ENCODE measurements around the gene TPSG1. TPM values are rescaled to one million over a fixed set of nuclear protein-coding genes. Genes with fewer than 3 reads are reported as not detected.

The TPSG1 gene
- total and polyA plus RNA-seq, 2 experiments from 2014 or later, result 0.81 TPM; not detected in 1

GRCh38 chr16:1197237-1197866, 27.7 kb downstream of the TPSG1 start (continued):
- TF ChIP-seq, protein P1, sequence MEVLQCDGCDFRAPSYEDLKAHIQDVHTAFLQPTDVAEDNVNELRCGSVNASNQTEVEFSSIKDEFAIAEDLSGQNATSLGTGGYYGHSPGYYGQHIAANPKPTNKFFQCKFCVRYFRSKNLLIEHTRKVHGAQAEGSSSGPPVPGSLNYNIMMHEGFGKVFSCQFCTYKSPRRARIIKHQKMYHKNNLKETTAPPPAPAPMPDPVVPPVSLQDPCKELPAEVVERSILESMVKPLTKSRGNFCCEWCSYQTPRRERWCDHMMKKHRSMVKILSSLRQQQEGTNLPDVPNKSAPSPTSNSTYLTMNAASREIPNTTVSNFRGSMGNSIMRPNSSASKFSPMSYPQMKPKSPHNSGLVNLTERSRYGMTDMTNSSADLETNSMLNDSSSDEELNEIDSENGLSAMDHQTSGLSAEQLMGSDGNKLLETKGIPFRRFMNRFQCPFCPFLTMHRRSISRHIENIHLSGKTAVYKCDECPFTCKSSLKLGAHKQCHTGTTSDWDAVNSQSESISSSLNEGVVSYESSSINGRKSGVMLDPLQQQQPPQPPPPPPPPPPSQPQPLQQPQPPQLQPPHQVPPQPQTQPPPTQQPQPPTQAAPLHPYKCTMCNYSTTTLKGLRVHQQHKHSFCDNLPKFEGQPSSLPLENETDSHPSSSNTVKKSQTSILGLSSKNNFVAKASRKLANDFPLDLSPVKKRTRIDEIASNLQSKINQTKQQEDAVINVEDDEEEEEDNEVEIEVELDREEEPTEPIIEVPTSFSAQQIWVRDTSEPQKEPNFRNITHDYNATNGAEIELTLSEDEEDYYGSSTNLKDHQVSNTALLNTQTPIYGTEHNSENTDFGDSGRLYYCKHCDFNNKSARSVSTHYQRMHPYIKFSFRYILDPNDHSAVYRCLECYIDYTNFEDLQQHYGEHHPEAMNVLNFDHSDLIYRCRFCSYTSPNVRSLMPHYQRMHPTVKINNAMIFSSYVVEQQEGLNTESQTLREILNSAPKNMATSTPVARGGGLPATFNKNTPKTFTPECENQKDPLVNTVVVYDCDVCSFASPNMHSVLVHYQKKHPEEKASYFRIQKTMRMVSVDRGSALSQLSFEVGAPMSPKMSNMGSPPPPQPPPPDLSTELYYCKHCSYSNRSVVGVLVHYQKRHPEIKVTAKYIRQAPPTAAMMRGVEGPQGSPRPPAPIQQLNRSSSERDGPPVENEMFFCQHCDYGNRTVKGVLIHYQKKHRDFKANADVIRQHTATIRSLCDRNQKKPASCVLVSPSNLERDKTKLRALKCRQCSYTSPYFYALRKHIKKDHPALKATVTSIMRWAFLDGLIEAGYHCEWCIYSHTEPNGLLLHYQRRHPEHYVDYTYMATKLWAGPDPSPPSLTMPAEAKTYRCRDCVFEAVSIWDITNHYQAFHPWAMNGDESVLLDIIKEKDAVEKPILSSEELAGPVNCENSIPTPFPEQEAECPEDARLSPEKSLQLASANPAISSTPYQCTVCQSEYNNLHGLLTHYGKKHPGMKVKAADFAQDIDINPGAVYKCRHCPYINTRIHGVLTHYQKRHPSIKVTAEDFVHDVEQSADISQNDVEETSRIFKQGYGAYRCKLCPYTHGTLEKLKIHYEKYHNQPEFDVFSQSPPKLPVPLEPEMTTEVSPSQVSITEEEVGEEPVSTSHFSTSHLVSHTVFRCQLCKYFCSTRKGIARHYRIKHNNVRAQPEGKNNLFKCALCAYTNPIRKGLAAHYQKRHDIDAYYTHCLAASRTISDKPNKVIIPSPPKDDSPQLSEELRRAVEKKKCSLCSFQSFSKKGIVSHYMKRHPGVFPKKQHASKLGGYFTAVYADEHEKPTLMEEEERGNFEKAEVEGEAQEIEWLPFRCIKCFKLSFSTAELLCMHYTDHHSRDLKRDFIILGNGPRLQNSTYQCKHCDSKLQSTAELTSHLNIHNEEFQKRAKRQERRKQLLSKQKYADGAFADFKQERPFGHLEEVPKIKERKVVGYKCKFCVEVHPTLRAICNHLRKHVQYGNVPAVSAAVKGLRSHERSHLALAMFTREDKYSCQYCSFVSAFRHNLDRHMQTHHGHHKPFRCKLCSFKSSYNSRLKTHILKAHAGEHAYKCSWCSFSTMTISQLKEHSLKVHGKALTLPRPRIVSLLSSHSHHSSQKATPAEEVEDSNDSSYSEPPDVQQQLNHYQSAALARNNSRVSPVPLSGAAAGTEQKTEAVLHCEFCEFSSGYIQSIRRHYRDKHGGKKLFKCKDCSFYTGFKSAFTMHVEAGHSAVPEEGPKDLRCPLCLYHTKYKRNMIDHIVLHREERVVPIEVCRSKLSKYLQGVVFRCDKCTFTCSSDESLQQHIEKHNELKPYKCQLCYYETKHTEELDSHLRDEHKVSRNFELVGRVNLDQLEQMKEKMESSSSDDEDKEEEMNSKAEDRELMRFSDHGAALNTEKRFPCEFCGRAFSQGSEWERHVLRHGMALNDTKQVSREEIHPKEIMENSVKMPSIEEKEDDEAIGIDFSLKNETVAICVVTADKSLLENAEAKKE (CRISPR knock-in tag; IDR thresholded peaks at IDR 0.05), result no peak
- TF ChIP-seq NANOG (IDR thresholded peaks at IDR 0.05; ENCODE audit: borderline replicate concordance) (no peak), STAT1 (IDR thresholded peaks at IDR 0.05; ENCODE audit: unreplicated experiment) (no peak), ZNF114 (CRISPR knock-in tag; IDR thresholded peaks at IDR 0.05) (no peak)

- H3K9me3 Mint-ChIP-seq, result 0 out of 3 replicates have a peak, but pooled peaks cover 3% of the 10 kb centered on the region
- Histone ChIP-seq H3K4me3 (no peak overlapping the region), H4K20me1 (replicated peaks; ENCODE audit: insufficient read depth) (no peaks in the 10 kb centered on the region; the same call in 1 of the 2 replicates), H3K27me3 (ENCODE audit: insufficient read depth) (no peaks in the 10 kb centered on the region), H2AFZ (no peak overlapping the region), H3K79me2 (replicated peaks; ENCODE audit: insufficient read depth) (no peaks in the 10 kb centered on the region), H3K9me2 (ENCODE audit: insufficient read depth) (no peaks in the 10 kb centered on the region), H3F3A (replicated peaks; ENCODE audit: low read depth) (no peaks in the 10 kb centered on the region), H3K27ac (ENCODE audit: low read depth) (no peak overlapping the region), H3K4me1 (ENCODE audit: insufficient read depth) (no peaks in the 10 kb centered on the region), H3K36me3 (ENCODE audit: insufficient read depth) (no peaks in the 10 kb centered on the region), H3K4me2 (no peak overlapping the region)
- ATAC-seq (no peak), DNase-seq (ENCODE audit: low spot score) (no peak)
- no peak overlapping the region for H3K27ac Mint-ChIP-seq
- H3K4me1 Mint-ChIP-seq, result peaks cover 3% of the 10 kb centered on the region; the same call in 1 of the 3 replicates
- no peak overlapping the region for H3K4me3 Mint-ChIP-seq
- H3K27me3 Mint-ChIP-seq (ENCODE audit: insufficient read depth, low read depth, poor library complexity), result peaks cover 6% of the 10 kb centered on the region
- TF ChIP-seq, protein P2, sequence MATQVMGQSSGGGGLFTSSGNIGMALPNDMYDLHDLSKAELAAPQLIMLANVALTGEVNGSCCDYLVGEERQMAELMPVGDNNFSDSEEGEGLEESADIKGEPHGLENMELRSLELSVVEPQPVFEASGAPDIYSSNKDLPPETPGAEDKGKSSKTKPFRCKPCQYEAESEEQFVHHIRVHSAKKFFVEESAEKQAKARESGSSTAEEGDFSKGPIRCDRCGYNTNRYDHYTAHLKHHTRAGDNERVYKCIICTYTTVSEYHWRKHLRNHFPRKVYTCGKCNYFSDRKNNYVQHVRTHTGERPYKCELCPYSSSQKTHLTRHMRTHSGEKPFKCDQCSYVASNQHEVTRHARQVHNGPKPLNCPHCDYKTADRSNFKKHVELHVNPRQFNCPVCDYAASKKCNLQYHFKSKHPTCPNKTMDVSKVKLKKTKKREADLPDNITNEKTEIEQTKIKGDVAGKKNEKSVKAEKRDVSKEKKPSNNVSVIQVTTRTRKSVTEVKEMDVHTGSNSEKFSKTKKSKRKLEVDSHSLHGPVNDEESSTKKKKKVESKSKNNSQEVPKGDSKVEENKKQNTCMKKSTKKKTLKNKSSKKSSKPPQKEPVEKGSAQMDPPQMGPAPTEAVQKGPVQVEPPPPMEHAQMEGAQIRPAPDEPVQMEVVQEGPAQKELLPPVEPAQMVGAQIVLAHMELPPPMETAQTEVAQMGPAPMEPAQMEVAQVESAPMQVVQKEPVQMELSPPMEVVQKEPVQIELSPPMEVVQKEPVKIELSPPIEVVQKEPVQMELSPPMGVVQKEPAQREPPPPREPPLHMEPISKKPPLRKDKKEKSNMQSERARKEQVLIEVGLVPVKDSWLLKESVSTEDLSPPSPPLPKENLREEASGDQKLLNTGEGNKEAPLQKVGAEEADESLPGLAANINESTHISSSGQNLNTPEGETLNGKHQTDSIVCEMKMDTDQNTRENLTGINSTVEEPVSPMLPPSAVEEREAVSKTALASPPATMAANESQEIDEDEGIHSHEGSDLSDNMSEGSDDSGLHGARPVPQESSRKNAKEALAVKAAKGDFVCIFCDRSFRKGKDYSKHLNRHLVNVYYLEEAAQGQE (IDR thresholded peaks at IDR 0.05; ENCODE audit: unreplicated experiment), result no peak
- TF ChIP-seq NANOG (IDR thresholded peaks at IDR 0.05; ENCODE audit: borderline replicate concordance), result no peak
- H3K36me3 Mint-ChIP-seq (ENCODE audit: low read depth), result peaks cover 3% of the 10 kb centered on the region; the same call in 2 of the 3 replicates
Observed at GRCh38 chr16:1196494-1196893, 28.6 kb downstream of the TPSG1 start.

All from GM23338 (cell line).